ENCODE results near the gene BLMH.

DNA sequence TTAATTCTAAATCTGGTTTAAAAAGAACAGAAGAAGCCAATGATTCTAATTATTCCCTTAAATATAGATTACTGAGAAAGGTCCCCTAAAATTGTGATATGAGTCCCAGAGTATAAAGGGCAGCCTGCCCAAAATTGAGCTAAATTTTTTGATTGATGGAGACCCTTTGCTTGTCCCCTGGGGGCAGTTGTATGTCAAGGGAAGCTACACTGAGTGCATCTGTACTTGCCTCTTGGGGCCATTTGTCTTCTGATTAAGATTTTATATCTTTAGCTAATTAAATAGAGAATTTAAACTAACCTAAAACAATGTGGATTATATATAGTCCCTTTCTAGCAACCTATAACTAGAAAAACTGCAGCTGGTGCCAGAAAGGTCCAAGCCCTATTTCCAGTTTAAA is 12.6 kb downstream of the BLMH start:
- no peak for TF ChIP-seq YY1 (IDR thresholded peaks at IDR 0.05; ENCODE audit: insufficient read depth, insufficient read length)
- no peak for TF ChIP-seq SUZ12 (IDR thresholded peaks at IDR 0.05; ENCODE audit: extremely low read depth, insufficient read depth, insufficient read length)

Data from NT2/D1 (cell line).